HepG2 (cell line): ENCODE measurements around the gene BCL2L2. TPM values are rescaled to one million over a fixed set of nuclear protein-coding genes. Genes with fewer than 3 reads are reported as not detected.

Source experiments
- ATF7-NPFF ChIP-seq: sonication (generic); formaldehyde crosslinking; IDR thresholded peaks from 2 replicates; pipeline ENCODE4 v1.8.1; 2023; ENCODE audit warnings: mild to moderate bottlenecking, low read depth, missing genetic modification reagents, moderate library complexity
- CHD4 ChIP-seq: fragments of 200-600 bp; sonication (generic); IDR thresholded peaks from 2 replicates; pipeline ENCODE4 v1.7.0; 2017; ENCODE audit warnings: mild to moderate bottlenecking, low read length, borderline replicate concordance
- FOXO1 ChIP-seq: sonication (generic); formaldehyde crosslinking; IDR thresholded peaks from 2 replicates; pipeline ENCODE4 v1.4.0; 2020; ENCODE audit warnings: missing genetic modification reagents
- GABPA ChIP-seq, 2 experiments: IDR thresholded peaks; 2 replicates each; pipeline ENCODE4 v1.6.1; 2011 to 2016; ENCODE audit warnings: low read depth in 2 of 2, low read length in 1 of 2, missing biosample characterization in 1 of 2, missing genetic modification characterization in 1 of 2
- HNF4A ChIP-seq: sonication (generic); formaldehyde crosslinking; IDR thresholded peaks from 2 replicates; pipeline ENCODE4 v1.4.0; 2020; ENCODE audit warnings: missing genetic modification reagents
- HNF4G ChIP-seq, 2 experiments: sonication (generic) in 1 of 2; formaldehyde crosslinking in 1 of 2; IDR thresholded peaks; 2 replicates each; pipeline versions ENCODE4 v1.4.0 to v1.6.1; 2011 to 2020; ENCODE audit warnings: borderline replicate concordance in 2 of 2, low read depth in 2 of 2, mild to moderate bottlenecking in 2 of 2, low read length in 1 of 2, missing genetic modification reagents in 1 of 2, moderate library complexity in 1 of 2
- IKZF4 ChIP-seq: sonication (generic); formaldehyde crosslinking; IDR thresholded peaks from 2 replicates; pipeline ENCODE4 v1.5.1; 2020; ENCODE audit warnings: borderline replicate concordance, mild to moderate bottlenecking, low read depth, missing genetic modification reagents; ENCODE audit errors: not compliant biosample characterization
- RBAK ChIP-seq: sonication (generic); formaldehyde crosslinking; IDR thresholded peaks from 2 replicates; pipeline ENCODE4 v1.5.1; 2020; ENCODE audit warnings: mild to moderate bottlenecking, missing genetic modification reagents
- SMARCC2 ChIP-seq: fragments of 450-650 bp; IDR thresholded peaks from 2 replicates; pipeline ENCODE4 v1.6.1; 2017; ENCODE audit warnings: antibody characterized with exemption, mild to moderate bottlenecking
- SRSF9 ChIP-seq: fragments of 200-400 bp; formaldehyde crosslinking; IDR thresholded peaks from 2 replicates; pipeline ENCODE4 v1.6.1; 2018; ENCODE audit warnings: borderline replicate concordance, mild to moderate bottlenecking, low read depth, low read length; ENCODE audit not compliant: insufficient read depth, poor library complexity, severe bottlenecking
- TCF7 ChIP-seq: sonication (generic); IDR thresholded peaks from 2 replicates; pipeline ENCODE4 v1.6.1; 2016; ENCODE audit warnings: antibody characterized with exemption, low read depth
- TCF7L2 ChIP-seq: IDR thresholded peaks from 2 replicates; pipeline ENCODE4 v1.6.1; 2011; ENCODE audit warnings: mild to moderate bottlenecking, low read depth, low read length, moderate library complexity
- XBP1 ChIP-seq: sonication (generic); formaldehyde crosslinking; IDR thresholded peaks from 2 replicates; pipeline ENCODE4 v1.5.0; 2020; ENCODE audit warnings: missing genetic modification reagents
- XRCC5 ChIP-seq: fragments of 200-400 bp; formaldehyde crosslinking; optimal IDR thresholded peaks from 2 replicates; pipeline ENCODE3; 2017; ENCODE audit warnings: mild to moderate bottlenecking, low read length
- ZFX ChIP-seq: sonication (generic); formaldehyde crosslinking; IDR thresholded peaks from 2 replicates; pipeline ENCODE4 v1.4.0; 2020; ENCODE audit warnings: mild to moderate bottlenecking, low read depth, missing genetic modification reagents, moderate library complexity
- ZNF282 ChIP-seq: fragments of 450-650 bp; IDR thresholded peaks from 2 replicates; pipeline ENCODE4 v1.6.1; 2018; ENCODE audit not compliant: partially characterized antibody
- ZNF441 ChIP-seq: sonication (generic); formaldehyde crosslinking; IDR thresholded peaks from 2 replicates; pipeline ENCODE4 v1.7.0; 2021; ENCODE audit warnings: missing genetic modification reagents, borderline replicate concordance
- ZNF773 ChIP-seq: sonication (generic); formaldehyde crosslinking; IDR thresholded peaks from 2 replicates; pipeline ENCODE4 v1.4.0; 2020; ENCODE audit warnings: missing genetic modification reagents, borderline replicate concordance
- polyA plus RNA-seq, 8 experiments: library from polyadenylated mRNA; depleted of rRNA in 3 of 8; stranded (reverse) in 7 of 8; unstranded in 1 of 8; fragments of >200 nt; fragmentation: Illumina TruSeq in 4 of 8; extraction: Trizol in 4 of 8; gene quantifications; 2 replicates each; pipeline versions ENCODE4 v1.2.1 to v1.2.3, GENCODE V29; 2011 to 2016; ENCODE audit warnings: low read depth in 4 of 8, missing spikeins in 1 of 8, mixed read lengths in 1 of 8; ENCODE audit not compliant: insufficient read depth in 1 of 8
- total RNA-seq, 5 experiments: library from RNA; depleted of rRNA; stranded (reverse); fragments of >200 nt; fragmentation: Illumina TruSeq; extraction: Trizol; gene quantifications; 2 replicates each; pipeline ENCODE4 v1.2.3, GENCODE V29; 2016; ENCODE audit warnings: low read depth in 1 of 5
- TF ChIP-seq, protein P1 (sequence below): sonication (generic); formaldehyde crosslinking; IDR thresholded peaks from 2 replicates; pipeline ENCODE4 v1.5.0; 2020; ENCODE audit warnings: missing genetic modification reagents
- TF ChIP-seq, protein P2 (sequence below): sonication (generic); formaldehyde crosslinking; IDR thresholded peaks from 2 replicates; pipeline ENCODE4 v1.5.1; 2020; ENCODE audit warnings: missing genetic modification reagents, mild to moderate bottlenecking, borderline replicate concordance
- TF ChIP-seq, protein P3 (sequence below): sonication (generic); formaldehyde crosslinking; IDR thresholded peaks from 2 replicates; pipeline ENCODE4 v1.5.0; 2020; ENCODE audit warnings: mild to moderate bottlenecking, missing genetic modification reagents
- TF ChIP-seq, protein P4 (sequence below): sonication (generic); formaldehyde crosslinking; IDR thresholded peaks from 2 replicates; pipeline ENCODE4 v1.8.1; 2023; ENCODE audit warnings: mild to moderate bottlenecking, missing genetic modification reagents

Gene BCL2L2
- total and polyA plus RNA-seq, 2 of the 13 experiments (the other 11 are each of a cell fraction or from before 2014, with no cell fraction given), result 28.1 to 49.8 TPM

DNA sequence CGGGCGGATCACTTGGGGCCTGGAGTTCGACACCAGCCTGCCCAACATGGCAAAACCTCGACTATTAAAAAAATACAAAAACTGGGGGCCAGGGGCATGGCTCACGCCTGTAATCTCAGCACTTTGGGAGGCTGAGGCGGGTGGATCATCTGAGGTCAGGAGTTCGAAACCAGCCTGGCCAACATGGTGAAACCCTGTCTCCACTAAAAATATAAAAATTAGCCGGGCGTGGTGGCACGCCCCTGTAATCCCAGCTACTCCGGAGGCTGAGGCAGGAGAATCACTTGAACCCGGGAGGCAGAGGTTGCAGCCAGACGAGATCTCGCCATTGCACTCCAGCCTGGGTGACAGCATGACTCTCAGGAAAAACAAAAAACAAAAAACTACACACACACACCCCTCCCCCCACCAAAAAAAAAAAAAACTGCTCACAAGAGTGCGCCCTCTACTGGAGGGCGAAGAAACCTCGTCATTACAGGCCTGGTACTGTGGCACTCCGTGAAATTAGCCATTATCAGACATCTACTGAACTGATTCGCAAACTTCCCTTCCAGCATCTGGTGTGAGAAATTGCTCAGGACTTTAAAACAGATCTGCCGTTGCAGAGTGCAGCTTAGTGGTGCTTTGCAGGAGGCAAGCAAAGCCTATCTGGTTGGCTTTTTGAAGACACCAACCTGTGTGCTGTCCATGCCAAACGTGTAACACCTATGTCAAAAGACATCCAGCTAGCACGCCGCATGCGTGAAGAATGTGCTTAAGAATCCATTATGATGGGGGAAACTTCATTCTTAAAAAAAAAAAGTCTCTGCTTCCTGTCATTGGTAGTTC, 11.7 kb upstream of the BCL2L2 start (continued):
- TF ChIP-seq ZNF282, result no peak
- TF ChIP-seq ZNF773, result no peak
- TF ChIP-seq, protein P1, sequence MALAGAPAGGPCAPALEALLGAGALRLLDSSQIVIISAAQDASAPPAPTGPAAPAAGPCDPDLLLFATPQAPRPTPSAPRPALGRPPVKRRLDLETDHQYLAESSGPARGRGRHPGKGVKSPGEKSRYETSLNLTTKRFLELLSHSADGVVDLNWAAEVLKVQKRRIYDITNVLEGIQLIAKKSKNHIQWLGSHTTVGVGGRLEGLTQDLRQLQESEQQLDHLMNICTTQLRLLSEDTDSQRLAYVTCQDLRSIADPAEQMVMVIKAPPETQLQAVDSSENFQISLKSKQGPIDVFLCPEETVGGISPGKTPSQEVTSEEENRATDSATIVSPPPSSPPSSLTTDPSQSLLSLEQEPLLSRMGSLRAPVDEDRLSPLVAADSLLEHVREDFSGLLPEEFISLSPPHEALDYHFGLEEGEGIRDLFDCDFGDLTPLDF (CRISPR knock-in tag), result peak; percentile 37; the same call in 1 of the 2 replicates
- no peak for TF ChIP-seq FOXO1 (CRISPR knock-in tag)
- TF ChIP-seq TCF7, result no peak
- TF ChIP-seq, protein P2, sequence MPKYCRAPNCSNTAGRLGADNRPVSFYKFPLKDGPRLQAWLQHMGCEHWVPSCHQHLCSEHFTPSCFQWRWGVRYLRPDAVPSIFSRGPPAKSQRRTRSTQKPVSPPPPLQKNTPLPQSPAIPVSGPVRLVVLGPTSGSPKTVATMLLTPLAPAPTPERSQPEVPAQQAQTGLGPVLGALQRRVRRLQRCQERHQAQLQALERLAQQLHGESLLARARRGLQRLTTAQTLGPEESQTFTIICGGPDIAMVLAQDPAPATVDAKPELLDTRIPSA (CRISPR knock-in tag), result no peak
- TF ChIP-seq XRCC5, result peak; percentile 94
- TF ChIP-seq TCF7L2, result no peak
- TF ChIP-seq XBP1 (CRISPR knock-in tag), result peak; percentile 66; the same call in 1 of the 2 replicates
- 0 out of 2 replicates have a peak, but pooled peaks have one; percentile 57 for TF ChIP-seq CHD4
- TF ChIP-seq, protein P3, sequence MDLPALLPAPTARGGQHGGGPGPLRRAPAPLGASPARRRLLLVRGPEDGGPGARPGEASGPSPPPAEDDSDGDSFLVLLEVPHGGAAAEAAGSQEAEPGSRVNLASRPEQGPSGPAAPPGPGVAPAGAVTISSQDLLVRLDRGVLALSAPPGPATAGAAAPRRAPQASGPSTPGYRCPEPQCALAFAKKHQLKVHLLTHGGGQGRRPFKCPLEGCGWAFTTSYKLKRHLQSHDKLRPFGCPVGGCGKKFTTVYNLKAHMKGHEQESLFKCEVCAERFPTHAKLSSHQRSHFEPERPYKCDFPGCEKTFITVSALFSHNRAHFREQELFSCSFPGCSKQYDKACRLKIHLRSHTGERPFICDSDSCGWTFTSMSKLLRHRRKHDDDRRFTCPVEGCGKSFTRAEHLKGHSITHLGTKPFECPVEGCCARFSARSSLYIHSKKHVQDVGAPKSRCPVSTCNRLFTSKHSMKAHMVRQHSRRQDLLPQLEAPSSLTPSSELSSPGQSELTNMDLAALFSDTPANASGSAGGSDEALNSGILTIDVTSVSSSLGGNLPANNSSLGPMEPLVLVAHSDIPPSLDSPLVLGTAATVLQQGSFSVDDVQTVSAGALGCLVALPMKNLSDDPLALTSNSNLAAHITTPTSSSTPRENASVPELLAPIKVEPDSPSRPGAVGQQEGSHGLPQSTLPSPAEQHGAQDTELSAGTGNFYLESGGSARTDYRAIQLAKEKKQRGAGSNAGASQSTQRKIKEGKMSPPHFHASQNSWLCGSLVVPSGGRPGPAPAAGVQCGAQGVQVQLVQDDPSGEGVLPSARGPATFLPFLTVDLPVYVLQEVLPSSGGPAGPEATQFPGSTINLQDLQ, result no peak
- TF ChIP-seq HNF4G (IDR thresholded peaks at IDR 0.05; ENCODE audit: borderline replicate concordance, low read depth, low read length), result no peak; the same call in 1 of the 2 replicates
- no peak; the same call in 1 of the 2 replicates for TF ChIP-seq HNF4G (CRISPR knock-in tag; IDR thresholded peaks at IDR 0.05; ENCODE audit: borderline replicate concordance, low read depth)
- 0 out of 2 replicates have a peak, but pooled peaks have one; percentile 28 for TF ChIP-seq ATF7-NPFF (CRISPR knock-in tag)
- no peak for TF ChIP-seq GABPA (IDR thresholded peaks at IDR 0.05; ENCODE audit: low read depth, low read length)
- no peak for TF ChIP-seq GABPA (CRISPR knock-in tag; IDR thresholded peaks at IDR 0.05; ENCODE audit: low read depth)
- TF ChIP-seq ZNF441 (CRISPR knock-in tag), result no peak; the same call in 1 of the 2 replicates
- no peak for TF ChIP-seq SMARCC2
- TF ChIP-seq RBAK (CRISPR knock-in tag), result no peak
- TF ChIP-seq, protein P4, sequence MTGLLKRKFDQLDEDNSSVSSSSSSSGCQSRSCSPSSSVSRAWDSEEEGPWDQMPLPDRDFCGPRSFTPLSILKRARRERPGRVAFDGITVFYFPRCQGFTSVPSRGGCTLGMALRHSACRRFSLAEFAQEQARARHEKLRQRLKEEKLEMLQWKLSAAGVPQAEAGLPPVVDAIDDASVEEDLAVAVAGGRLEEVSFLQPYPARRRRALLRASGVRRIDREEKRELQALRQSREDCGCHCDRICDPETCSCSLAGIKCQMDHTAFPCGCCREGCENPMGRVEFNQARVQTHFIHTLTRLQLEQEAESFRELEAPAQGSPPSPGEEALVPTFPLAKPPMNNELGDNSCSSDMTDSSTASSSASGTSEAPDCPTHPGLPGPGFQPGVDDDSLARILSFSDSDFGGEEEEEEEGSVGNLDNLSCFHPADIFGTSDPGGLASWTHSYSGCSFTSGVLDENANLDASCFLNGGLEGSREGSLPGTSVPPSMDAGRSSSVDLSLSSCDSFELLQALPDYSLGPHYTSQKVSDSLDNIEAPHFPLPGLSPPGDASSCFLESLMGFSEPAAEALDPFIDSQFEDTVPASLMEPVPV (CRISPR knock-in tag), result peak; percentile 52; the same call in 1 of the 2 replicates
- no peak for TF ChIP-seq IKZF4 (CRISPR knock-in tag)
- no peak; the same call in 1 of the 2 replicates for TF ChIP-seq HNF4A
- TF ChIP-seq ZFX (CRISPR knock-in tag), result peak; percentile 60
- TF ChIP-seq SRSF9, result no peak
